ENCODE data around the gene PALMD.

Gene PALMD

GRCh38 chr1:99662539-99663080 lies 16.7 kb downstream of the PALMD start:
- DNase-seq, result no peak

GRCh38 chr1:99663501-99663900 lies 17.6 kb downstream of the PALMD start:
- DNase-seq, result no peak

- DNase-seq, result no peak
These were observed 19.3 kb downstream of the PALMD start for GRCh38 chr1:99665212-99665611.

GRCh38 chr1:99669376-99669775 lies 23.5 kb downstream of the PALMD start:
- no peak for DNase-seq

- no peak for DNase-seq
These were observed 23.9 kb downstream of the PALMD start for GRCh38 chr1:99669821-99670220.

- DNase-seq, result no peak
These were observed 24.7 kb downstream of the PALMD start for GRCh38 chr1:99670583-99670982.

- DNase-seq, result no peak
These were observed 26.1 kb downstream of the PALMD start for GRCh38 chr1:99672038-99672437.

GRCh38 chr1:99672530-99673213 lies 26.8 kb downstream of the PALMD start:
- no peak for DNase-seq

GRCh38 chr1:99673315-99673714 lies 27.4 kb downstream of the PALMD start:
- DNase-seq, result no peak

GRCh38 chr1:99674115-99675064 lies 28.5 kb downstream of the PALMD start:
- no peak for DNase-seq

- DNase-seq, result no peak
These were observed 29.4 kb downstream of the PALMD start for GRCh38 chr1:99675292-99675691.

GRCh38 chr1:99675994-99676393 lies 30.1 kb downstream of the PALMD start:
- DNase-seq, result no peak

- DNase-seq, result no peak
These were observed 31.0 kb downstream of the PALMD start for GRCh38 chr1:99676876-99677275.

GRCh38 chr1:99677416-99677815 lies 31.5 kb downstream of the PALMD start:
- DNase-seq, result no peak

- no peak for DNase-seq
These were observed 34.4 kb downstream of the PALMD start for GRCh38 chr1:99680270-99680669.

- no peak for DNase-seq
These were observed 35.7 kb downstream of the PALMD start for GRCh38 chr1:99681583-99681982.

GRCh38 chr1:99682291-99682751 lies 36.4 kb downstream of the PALMD start:
- no peak for DNase-seq

- DNase-seq, result peak; percentile 79
These were observed 39.7 kb downstream of the PALMD start for GRCh38 chr1:99685516-99686180.

- DNase-seq, result no peak
These were observed 45.3 kb downstream of the PALMD start for GRCh38 chr1:99691175-99691574.

GRCh38 chr1:99696616-99697015 lies 50.7 kb downstream of the PALMD start:
- DNase-seq, result no peak

- DNase-seq, result no peak
These were observed 51.7 kb downstream of the PALMD start for GRCh38 chr1:99697580-99697979.

GRCh38 chr1:99700020-99700419 lies 54.1 kb downstream of the PALMD start:
- DNase-seq, result no peak

GRCh38 chr1:99702221-99702620 lies 56.3 kb downstream of the PALMD start:
- DNase-seq, result no peak

Measured in hematopoietic multipotent progenitor cell treated with erythropoietin and hydrocortisone succinate and interleukin-3 and kit ligand, for 4 days (in vitro differentiated cells).